Ishikawa (cell line): Measurements from ENCODE around the gene MTA1.

Experiments
- CEBPB ChIP-seq: IDR thresholded peaks from 2 replicates; pipeline ENCODE4 v1.6.1; 2012
- EP300 ChIP-seq: IDR thresholded peaks from 2 replicates; pipeline ENCODE4 v1.6.1; 2012; ENCODE audit warnings: borderline replicate concordance
- NFIC ChIP-seq: IDR thresholded peaks from 2 replicates; pipeline ENCODE4 v1.6.1; 2012
- RAD21 ChIP-seq: IDR thresholded peaks from 2 replicates; pipeline ENCODE4 v1.6.1; 2012; ENCODE audit warnings: low read depth
- TAF1 ChIP-seq: IDR thresholded peaks from 2 replicates; pipeline ENCODE4 v1.6.1; 2012; ENCODE audit warnings: low read depth, mild to moderate bottlenecking
- TCF12 ChIP-seq: IDR thresholded peaks from 2 replicates; pipeline ENCODE4 v1.6.1; 2012; ENCODE audit warnings: low read depth
- YY1 ChIP-seq: IDR thresholded peaks from 2 replicates; pipeline ENCODE4 v1.6.1; 2012; ENCODE audit warnings: low read depth
- ZBTB7A ChIP-seq: IDR thresholded peaks from 2 replicates; pipeline ENCODE4 v1.6.1; 2012; ENCODE audit warnings: low read depth
- TF ChIP-seq, protein P1 (sequence below): IDR thresholded peaks from 2 replicates; pipeline ENCODE4 v1.6.1; 2012
- TF ChIP-seq, protein P2 (sequence below): IDR thresholded peaks from 2 replicates; pipeline ENCODE4 v1.6.1; 2012

DNA sequence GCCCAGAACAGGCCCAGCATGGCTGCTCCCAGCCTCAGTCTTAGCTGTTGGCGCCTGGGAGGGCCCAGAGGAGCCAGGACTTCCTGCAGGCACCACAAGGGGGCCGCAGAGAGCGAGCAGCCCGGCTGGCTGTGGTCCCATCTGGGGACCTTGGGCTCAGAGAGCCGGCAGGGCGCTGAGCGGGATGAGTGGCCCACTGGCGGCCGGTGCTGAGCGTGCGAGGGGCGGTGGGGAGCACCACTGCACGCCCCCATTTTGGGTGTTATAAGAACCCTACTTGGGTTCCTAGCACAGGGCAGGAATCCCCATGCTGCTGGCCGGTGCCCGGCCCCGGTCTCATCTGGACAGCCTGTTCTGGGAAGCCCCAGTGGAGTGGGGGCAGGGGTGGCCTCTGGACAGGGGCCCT is 29.1 kb downstream of the MTA1 start:
- 0 out of 2 replicates have a peak, but pooled peaks have one; percentile 48 for TF ChIP-seq YY1
- 0 out of 2 replicates have a peak, but pooled peaks have one; percentile 21 for TF ChIP-seq NFIC
- TF ChIP-seq, protein P1, sequence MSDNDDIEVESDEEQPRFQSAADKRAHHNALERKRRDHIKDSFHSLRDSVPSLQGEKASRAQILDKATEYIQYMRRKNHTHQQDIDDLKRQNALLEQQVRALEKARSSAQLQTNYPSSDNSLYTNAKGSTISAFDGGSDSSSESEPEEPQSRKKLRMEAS, result no peak
- TF ChIP-seq CEBPB, result no peak
- TF ChIP-seq, protein P2, sequence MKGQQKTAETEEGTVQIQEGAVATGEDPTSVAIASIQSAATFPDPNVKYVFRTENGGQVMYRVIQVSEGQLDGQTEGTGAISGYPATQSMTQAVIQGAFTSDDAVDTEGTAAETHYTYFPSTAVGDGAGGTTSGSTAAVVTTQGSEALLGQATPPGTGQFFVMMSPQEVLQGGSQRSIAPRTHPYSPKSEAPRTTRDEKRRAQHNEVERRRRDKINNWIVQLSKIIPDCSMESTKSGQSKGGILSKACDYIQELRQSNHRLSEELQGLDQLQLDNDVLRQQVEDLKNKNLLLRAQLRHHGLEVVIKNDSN, result no peak
- TF ChIP-seq TAF1, result no peak
- TF ChIP-seq RAD21, result peak; percentile 65
- no peak for TF ChIP-seq ZBTB7A
- no peak for TF ChIP-seq EP300
- TF ChIP-seq TCF12, result no peak
